IMR-90 (cell line): ENCODE data around the gene SLX9. TPM values are rescaled to one million over a fixed set of nuclear protein-coding genes. Genes with fewer than 3 reads are reported as not detected.

ENCODE experiments used
- ATAC-seq: fragments of 200-7000 bp; cut with Tn5 transposase; 2 replicates; pipeline ENCODE4 v1.9.1; 2020; ENCODE audit warnings: low read depth, mild to moderate bottlenecking, moderate library complexity
- BruUV-seq: library from RNA; stranded (reverse); fragments of 400-500 nt; replicated peaks from 2 replicates; lab custom pipeline; 2021; lab: Mats Ljungman, UMichigan
- CTCF ChIA-PET: fragments of 300-600 bp; formaldehyde crosslinking; extraction: SDS; loops from one replicate; lab custom pipeline; 2021; ENCODE audit warnings: antibody characterized with exemption; lab: Yijun Ruan, JAX
- POLR2A ChIA-PET: fragments of 300-600 bp; sonication (Branson Sonifier 250); formaldehyde crosslinking; loops from one replicate; lab custom pipeline; 2022; ENCODE audit warnings: antibody characterized with exemption; ENCODE audit not compliant: unreplicated experiment; lab: Charles Lee
- DNase-seq: peaks from one replicate; pipeline ENCODE4 v3.0.0; 2013
- H2AFZ ChIP-seq: replicated peaks from 2 replicates; pipeline ENCODE3; 2013; ENCODE audit warnings: low read length, mild to moderate bottlenecking; ENCODE audit not compliant: poor library complexity
- H2AK5ac ChIP-seq: 2 replicates; pipeline ENCODE4 v1.6.1; 2013; ENCODE audit warnings: low read depth, low read length, inconsistent platforms
- H2AK9ac ChIP-seq: replicated peaks from 2 replicates; pipeline ENCODE3; 2013; ENCODE audit warnings: mild to moderate bottlenecking, low read depth, low read length, moderate library complexity; ENCODE audit not compliant: poor library complexity
- H2BK120ac ChIP-seq: 2 replicates; pipeline ENCODE4 v1.6.1; 2013; ENCODE audit warnings: low read depth, low read length, inconsistent platforms
- H2BK15ac ChIP-seq: 3 replicates; pipeline ENCODE4 v1.6.1; 2013; ENCODE audit warnings: low read depth, low read length, inconsistent platforms
- H2BK20ac ChIP-seq: 2 replicates; pipeline ENCODE4 v1.6.1; 2013; ENCODE audit warnings: low read depth, mild to moderate bottlenecking, inconsistent platforms, low read length, moderate library complexity
- H2BK5ac ChIP-seq: 2 replicates; pipeline ENCODE4 v1.6.1; 2013; ENCODE audit warnings: mild to moderate bottlenecking, low read depth, low read length, inconsistent platforms; ENCODE audit not compliant: poor library complexity, severe bottlenecking
- H3K14ac ChIP-seq: replicated peaks from 2 replicates; pipeline ENCODE4 v1.6.1; 2013; ENCODE audit warnings: low read depth, low read length, inconsistent platforms
- H3K18ac ChIP-seq: 2 replicates; pipeline ENCODE4 v1.6.1; 2013; ENCODE audit warnings: low read depth, low read length, control low read depth
- H3K23ac ChIP-seq: 2 replicates; pipeline ENCODE4 v1.6.1; 2013; ENCODE audit warnings: low read depth, low read length, inconsistent platforms
- H3K27ac ChIP-seq: 2 replicates; pipeline ENCODE4 v1.5.1; 2013; ENCODE audit warnings: mild to moderate bottlenecking, control low read depth, low read length; ENCODE audit not compliant: insufficient read depth
- H3K27me3 ChIP-seq: 2 replicates; pipeline ENCODE4 v1.6.1; 2013; ENCODE audit warnings: low read length; ENCODE audit not compliant: control insufficient read depth, insufficient read depth
- H3K36me3 ChIP-seq: 2 replicates; pipeline ENCODE4 v1.6.1; 2013; ENCODE audit warnings: low read length, mixed read lengths; ENCODE audit not compliant: control insufficient read depth, insufficient read depth
- H3K4ac ChIP-seq: 2 replicates; pipeline ENCODE4 v1.6.1; 2013; ENCODE audit warnings: low read depth, low read length, inconsistent platforms
- H3K4me1 ChIP-seq: 2 replicates; pipeline ENCODE4 v1.6.1; 2013; ENCODE audit warnings: low read length, mixed read lengths; ENCODE audit not compliant: control insufficient read depth, insufficient read depth
- H3K4me2 ChIP-seq: 2 replicates; pipeline ENCODE4 v1.6.1; 2013; ENCODE audit warnings: low read depth, mild to moderate bottlenecking, control low read depth, low read length, moderate library complexity
- H3K4me3 ChIP-seq: 2 replicates; pipeline ENCODE4 v1.5.1; 2013; ENCODE audit warnings: low read depth, mild to moderate bottlenecking, control low read depth, low read length, moderate library complexity; ENCODE audit not compliant: insufficient read depth
- H3K56ac ChIP-seq: 2 replicates; pipeline ENCODE4 v1.6.1; 2013; ENCODE audit warnings: low read length, inconsistent platforms; ENCODE audit not compliant: insufficient read depth; ENCODE audit errors: extremely low read depth
- H3K79me1 ChIP-seq, 2 experiments: 2 replicates each; pipeline ENCODE4 v1.6.1; 2013; ENCODE audit warnings: low read length in 2 of 2, inconsistent platforms in 1 of 2, low read depth in 1 of 2
- H3K9ac ChIP-seq: 2 replicates; pipeline ENCODE4 v1.6.1; 2013; ENCODE audit warnings: low read depth, low read length, control low read depth
- H3K9me1 ChIP-seq: 2 replicates; pipeline ENCODE4 v1.6.1; 2013; ENCODE audit warnings: low read length, inconsistent platforms; ENCODE audit not compliant: insufficient read depth
- H3K9me3 ChIP-seq: 2 replicates; pipeline ENCODE4 v1.6.1; 2013; ENCODE audit warnings: low read length; ENCODE audit not compliant: control insufficient read depth, insufficient read depth
- H4K20me1 ChIP-seq: 2 replicates; pipeline ENCODE4 v1.6.1; 2013; ENCODE audit warnings: low read length, inconsistent platforms; ENCODE audit not compliant: insufficient read depth
- H4K5ac ChIP-seq: 2 replicates; pipeline ENCODE4 v1.6.1; 2013; ENCODE audit warnings: mild to moderate bottlenecking, low read depth, low read length, control low read depth
- H4K8ac ChIP-seq, 2 experiments: 2 replicates each; pipeline ENCODE4 v1.6.1; 2013; ENCODE audit warnings: low read depth in 2 of 2, low read length in 2 of 2, control low read depth in 1 of 2, inconsistent platforms in 1 of 2
- H4K91ac ChIP-seq: 2 replicates; pipeline ENCODE4 v1.6.1; 2013; ENCODE audit warnings: low read depth, low read length, inconsistent platforms; ENCODE audit not compliant: insufficient read depth
- BHLHE40 ChIP-seq: fragments of 150-350 bp; IDR thresholded peaks from 2 replicates; pipeline ENCODE4 v1.6.1; 2016; ENCODE audit warnings: mild to moderate bottlenecking, low read depth, low read length
- CEBPB ChIP-seq: IDR thresholded peaks from 2 replicates; pipeline ENCODE4 v1.6.1; 2012; ENCODE audit warnings: low read depth, low read length, improper control_type of control experiment
- CTCF ChIP-seq: conservative IDR thresholded peaks from 2 replicates; pipeline ENCODE4 v1.5.1; 2012; ENCODE audit warnings: mild to moderate bottlenecking, low read depth, low read length, improper control_type of control experiment
- ELK1 ChIP-seq: fragments of 150-350 bp; IDR thresholded peaks from 2 replicates; pipeline ENCODE4 v1.6.1; 2016; ENCODE audit warnings: low read depth, mild to moderate bottlenecking, low read length, moderate library complexity, borderline replicate concordance
- FOS ChIP-seq: fragments of 150-350 bp; IDR thresholded peaks from 2 replicates; pipeline ENCODE4 v1.6.1; 2016; ENCODE audit warnings: low read depth, low read length
- MAFK ChIP-seq: IDR thresholded peaks from 2 replicates; pipeline ENCODE4 v1.6.1; 2012; ENCODE audit warnings: low read depth, low read length, improper control_type of control experiment
- MAZ ChIP-seq: IDR thresholded peaks from 2 replicates; pipeline ENCODE4 v1.6.1; 2012; ENCODE audit warnings: low read depth, mild to moderate bottlenecking, low read length, improper control_type of control experiment, moderate library complexity, borderline replicate concordance
- MXI1 ChIP-seq: IDR thresholded peaks from 2 replicates; pipeline ENCODE4 v1.6.1; 2012; ENCODE audit warnings: low read depth, mild to moderate bottlenecking, low read length, moderate library complexity, borderline replicate concordance
- NFE2L2 ChIP-seq: fragments of 150-350 bp; IDR thresholded peaks from 2 replicates; pipeline ENCODE4 v1.6.1; 2016; ENCODE audit warnings: low read depth, mild to moderate bottlenecking, low read length
- POLR2A ChIP-seq: IDR thresholded peaks from 2 replicates; pipeline ENCODE4 v1.6.1; 2012; ENCODE audit warnings: mild to moderate bottlenecking, low read depth, low read length
- RAD21 ChIP-seq: IDR thresholded peaks from 2 replicates; pipeline ENCODE4 v1.6.1; 2012; ENCODE audit warnings: low read length, improper control_type of control experiment
- RCOR1 ChIP-seq: IDR thresholded peaks from 2 replicates; pipeline ENCODE4 v1.6.1; 2012; ENCODE audit warnings: mild to moderate bottlenecking, low read length, improper control_type of control experiment; ENCODE audit not compliant: insufficient replicate concordance
- RFX5 ChIP-seq: IDR thresholded peaks from 2 replicates; pipeline ENCODE4 v1.8.0; 2012; ENCODE audit warnings: low read depth, mild to moderate bottlenecking, low read length, moderate library complexity
- USF2 ChIP-seq: fragments of 150-350 bp; IDR thresholded peaks from 2 replicates; pipeline ENCODE4 v1.6.1; 2017; ENCODE audit warnings: mild to moderate bottlenecking, antibody characterized with exemption, low read length, low read depth
- WGBS, 2 experiments: methylation state at CpG; one replicate each; pipeline versions ENCODE4 v1.1.5 to v1.1.7; 2013; ENCODE audit warnings: missing lambda C conversion rate in 2 of 2; ENCODE audit not compliant: insufficient read length in 1 of 2; ENCODE audit errors: extremely low coverage in 2 of 2; 5-methylcytosine and 5-hydroxymethylcytosine counted together
- dilution Hi-C: fragments of 300-500 bp; cut with HindIII; formaldehyde crosslinking; loops from one replicate; pipeline ENCODE4 v1.14.3; 2018; ENCODE audit warnings: low sequenced_read_pairs; ENCODE audit not compliant: unreplicated experiment
- in situ Hi-C: fragments of 300-500 bp; cut with MboI; formaldehyde crosslinking; loops from 3 replicates; pipeline ENCODE4 v1.14.3; 2019; ENCODE audit warnings: low sequenced_read_pairs, inconsistent platforms, mixed read lengths
- intact Hi-C: fragments of 100-400 bp; cut with micrococcal nuclease; formaldehyde crosslinking; loops from 2 replicates; pipeline ENCODE4 v1.10.0; 2022
- polyA plus RNA-seq, 3 experiments: library from polyadenylated mRNA; depleted of rRNA; stranded (reverse); fragments of >200 nt; gene quantifications; 2 replicates each; pipeline ENCODE4 v1.2.3, GENCODE V29; 2012; ENCODE audit warnings: low replicate concordance in 1 of 3
- total RNA-seq: library from RNA; depleted of rRNA; stranded (reverse); fragments of >200 nt; gene quantifications from 2 replicates; pipeline ENCODE4 v1.2.3, GENCODE V29; 2012

Gene SLX9
- total and polyA plus RNA-seq, 2 of the 4 experiments (the other 2 are of a cell fraction) = 10.4 to 21.7 TPM

- no peak overlapping the region for H3K27ac ChIP-seq
- dilution Hi-C loops = no loop called here
- H3K23ac ChIP-seq = no peak overlapping the region
- intact Hi-C loops = no loop called here
- H2BK120ac ChIP-seq = no peak overlapping the region
- H2AK9ac ChIP-seq = no peak overlapping the region
- H3K9me1 ChIP-seq = peaks cover 8% of the 10 kb centered on the region; the same call in 1 of the 2 replicates
- H3K4me1 ChIP-seq = peaks cover 18% of the 10 kb centered on the region
- DNase-seq (no peak), ATAC-seq (no peak)
- H3K4ac ChIP-seq = peak overlapping the region; percentile 35; the same call in 1 of the 2 replicates
- no peak overlapping the region for H3K18ac ChIP-seq
- TF ChIP-seq MAZ (no peak), MXI1 (no peak), NFE2L2 (no peak), RCOR1 (no peak), CTCF (no peak), POLR2A (no peak), ELK1 (no peak), USF2 (no peak), CEBPB (no peak), MAFK (no peak), RAD21 (no peak), FOS (no peak), RFX5 (no peak), BHLHE40 (no peak)
- no peak overlapping the region for H3K4me3 ChIP-seq
- no peak overlapping the region for H3K14ac ChIP-seq
- WGBS, 2 experiments = 98% methylated on average over 28 of the region's 35 CpGs; no CpG with 5 or more reads in 1 of the 2 experiments
- no peak overlapping the region; the same call in 1 of the 2 replicates for H4K91ac ChIP-seq
- no peak overlapping the region for H3K4me2 ChIP-seq
- H3K56ac ChIP-seq = no peak overlapping the region
- no peak overlapping the region for H4K5ac ChIP-seq
- ChIA-PET POLR2A (no interaction called here), CTCF (interaction anchor here (1.1 kb wide), 1 partner anchor 172 kb away, joined by 3 read pairs; no protein-coding TSS in a partner anchor)
- no peak overlapping the region for H4K8ac ChIP-seq
- H3K9ac ChIP-seq = no peak overlapping the region
- H4K20me1 ChIP-seq = peaks cover 7% of the 10 kb centered on the region
- H3K79me1 ChIP-seq = peaks cover 29 to 77% of the 10 kb centered on the region in 2 experiments
- H3K9me3 ChIP-seq = no peaks in the 10 kb centered on the region
- BruUV-seq = no TSS peak
- in situ Hi-C loops = no loop called here
- H2AK5ac ChIP-seq = peak overlapping the region; percentile 18; the same call in 1 of the 2 replicates
- H3K36me3 ChIP-seq = peaks cover 36% of the 10 kb centered on the region
- H2BK15ac ChIP-seq = no peak overlapping the region
- H2BK20ac ChIP-seq = no peak overlapping the region; the same call in 1 of the 2 replicates
- no peak overlapping the region for H2AFZ ChIP-seq
- H3K27me3 ChIP-seq = no peaks in the 10 kb centered on the region
- peak overlapping the region; percentile 10 for H2BK5ac ChIP-seq
Measured at GRCh38 chr21:44956356-44957046, 16.7 kb downstream of the SLX9 start.
